ENCODE measurements around the gene RPAP2.

Gene RPAP2

GRCh38 chr1:92323473-92324453 is 24.9 kb downstream of the RPAP2 start:
- no peak overlapping the region for H3K4me3 ChIP-seq (replicated peaks; ENCODE audit: low read depth, low read length)
- TF ChIP-seq CTCF (IDR thresholded peaks at IDR 0.05; ENCODE audit: low read depth, low read length, missing control alignments): no peak
- no peak for DNase-seq (ENCODE audit: extremely low read depth, low read depth)

GRCh38 chr1:92324784-92325183 is 25.9 kb downstream of the RPAP2 start:
- DNase-seq (ENCODE audit: extremely low read depth, low read depth): no peak
- H3K4me3 ChIP-seq (replicated peaks; ENCODE audit: low read depth, low read length): no peak overlapping the region
- TF ChIP-seq CTCF (IDR thresholded peaks at IDR 0.05; ENCODE audit: low read depth, low read length, missing control alignments): no peak

GRCh38 chr1:92326681-92327080 is 27.8 kb downstream of the RPAP2 start:
- no peak overlapping the region for H3K4me3 ChIP-seq (replicated peaks; ENCODE audit: low read depth, low read length)
- no peak for DNase-seq (ENCODE audit: extremely low read depth, low read depth)
- no peak for TF ChIP-seq CTCF (IDR thresholded peaks at IDR 0.05; ENCODE audit: low read depth, low read length, missing control alignments)

GRCh38 chr1:92327794-92328193 is 28.9 kb downstream of the RPAP2 start:
- no peak for DNase-seq (ENCODE audit: extremely low read depth, low read depth)
- H3K4me3 ChIP-seq (replicated peaks; ENCODE audit: low read depth, low read length): no peak overlapping the region
- no peak for TF ChIP-seq CTCF (IDR thresholded peaks at IDR 0.05; ENCODE audit: low read depth, low read length, missing control alignments)

GRCh38 chr1:92329347-92330129 is 30.7 kb downstream of the RPAP2 start:
- no peak overlapping the region for H3K4me3 ChIP-seq (replicated peaks; ENCODE audit: low read depth, low read length)
- no peak for TF ChIP-seq CTCF (IDR thresholded peaks at IDR 0.05; ENCODE audit: low read depth, low read length, missing control alignments)
- peak; percentile 36 for DNase-seq (ENCODE audit: extremely low read depth, low read depth)

GRCh38 chr1:92333668-92334067 is 34.8 kb downstream of the RPAP2 start:
- no peak for DNase-seq (ENCODE audit: extremely low read depth, low read depth)
- no peak overlapping the region for H3K4me3 ChIP-seq (replicated peaks; ENCODE audit: low read depth, low read length)
- no peak for TF ChIP-seq CTCF (IDR thresholded peaks at IDR 0.05; ENCODE audit: low read depth, low read length, missing control alignments)
